ENCODE measurements around the gene POMC.
"Not testable (repeated sequence)": the region's sequence is repeated elsewhere in the genome, so short reads cannot be mapped to it uniquely, and the experiment has no call there.

Gene POMC

DNA sequence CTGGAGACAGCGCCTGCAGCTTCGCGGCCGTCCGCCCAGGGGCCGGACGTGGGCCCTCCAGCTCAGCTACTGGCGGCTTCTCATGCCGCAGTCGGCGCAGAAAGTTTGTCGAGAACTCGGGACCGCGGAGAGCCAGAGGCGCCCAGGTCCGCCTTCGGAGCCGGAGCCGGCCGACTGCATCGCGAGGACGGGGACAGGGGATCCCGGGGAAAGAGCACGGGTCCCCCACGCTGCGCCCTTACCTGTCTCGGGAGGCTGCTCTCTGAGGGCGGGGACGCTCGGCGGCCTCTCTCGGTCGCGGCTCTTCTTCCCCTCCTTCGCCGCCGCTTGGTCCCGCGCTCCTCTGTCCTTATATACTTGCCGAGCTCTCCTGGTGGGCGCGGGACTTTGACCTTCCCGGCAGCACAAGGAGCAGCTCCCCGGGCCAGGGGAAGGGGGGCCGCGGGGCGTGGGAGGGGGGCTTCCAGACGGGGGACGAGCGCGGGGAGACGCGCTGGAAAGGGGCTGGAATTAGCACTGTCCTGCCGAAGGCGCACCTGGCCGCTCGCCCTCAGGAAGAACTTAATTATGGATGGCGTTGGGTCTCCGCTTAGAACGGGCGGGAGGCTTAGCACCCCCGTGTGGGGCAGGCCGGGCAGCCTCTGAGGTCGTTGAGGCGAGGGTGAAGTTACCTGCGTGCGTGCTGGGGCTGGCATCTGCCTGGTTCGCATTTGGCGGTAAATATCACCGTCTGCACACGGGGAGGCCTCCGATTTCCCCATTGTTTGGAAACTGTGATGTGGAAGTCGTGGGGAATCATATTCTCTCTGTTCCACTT lies at the start of gene POMC:
Gene POMC, minus strand, starts transcription at position 325 of the 817 bp plus-strand sequence. CDS start 3,808 bp downstream, outside the sequence.
- DNase-seq (ENCODE audit: low spot score): peak; percentile 75

DNA sequence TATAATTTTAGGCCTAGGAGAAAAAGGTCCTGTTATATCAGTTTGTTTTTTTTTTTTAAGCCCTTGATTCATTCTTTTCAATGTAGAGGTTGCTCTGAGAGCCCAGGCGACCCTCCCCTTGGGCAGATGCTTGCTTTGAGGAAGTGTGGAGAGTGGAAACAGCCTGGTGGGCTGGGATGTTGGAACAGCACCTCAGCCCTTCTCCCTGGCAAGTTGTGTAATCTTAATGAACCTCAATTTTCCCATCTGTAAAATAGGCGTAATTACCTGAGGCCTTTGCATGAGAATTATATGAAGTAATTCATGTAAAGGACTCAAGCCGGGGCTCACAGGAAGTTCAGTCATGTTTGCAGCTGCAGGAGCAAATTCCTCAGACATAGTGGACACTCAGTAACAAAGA lies 49.7 kb upstream of the POMC start:
- no peak for DNase-seq (ENCODE audit: low spot score)

DNA sequence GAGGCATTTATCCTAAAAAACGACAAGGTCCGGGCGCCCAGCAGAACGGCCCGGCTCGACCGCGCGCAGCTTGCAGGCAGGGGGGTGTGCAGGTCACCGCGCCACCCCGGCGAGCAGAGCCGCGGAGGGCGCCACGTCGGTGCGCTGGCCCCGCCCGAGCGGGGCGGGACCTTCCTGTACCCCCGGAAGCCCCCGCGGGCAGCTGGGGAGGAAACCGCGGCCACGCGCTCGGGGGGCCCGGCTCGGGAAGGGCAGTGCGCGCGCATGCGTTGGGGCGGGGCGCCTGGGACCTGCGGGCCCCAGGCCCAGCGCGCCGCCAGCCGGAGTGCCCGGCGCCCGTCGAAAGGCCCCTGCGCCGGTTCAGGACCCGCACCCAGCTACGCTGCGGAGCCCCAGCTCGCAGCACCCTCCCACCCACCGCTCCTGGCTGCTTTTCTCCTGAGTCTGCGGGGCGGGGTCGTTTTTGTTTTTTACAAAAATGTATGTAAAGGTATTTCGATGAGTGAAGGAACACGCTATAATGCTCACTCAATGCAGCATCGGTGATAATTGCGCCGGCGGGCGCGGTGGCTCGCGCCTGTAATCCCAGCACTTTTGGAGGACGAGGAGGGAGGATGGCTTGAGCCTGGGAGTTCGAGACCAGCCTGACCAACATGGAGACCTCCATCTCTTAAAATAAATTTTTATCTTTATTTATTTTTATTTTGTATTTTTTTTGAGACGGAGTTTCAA lies 47.7 kb upstream of the POMC start:
- DNase-seq (ENCODE audit: low spot score): peak; percentile 93

DNA sequence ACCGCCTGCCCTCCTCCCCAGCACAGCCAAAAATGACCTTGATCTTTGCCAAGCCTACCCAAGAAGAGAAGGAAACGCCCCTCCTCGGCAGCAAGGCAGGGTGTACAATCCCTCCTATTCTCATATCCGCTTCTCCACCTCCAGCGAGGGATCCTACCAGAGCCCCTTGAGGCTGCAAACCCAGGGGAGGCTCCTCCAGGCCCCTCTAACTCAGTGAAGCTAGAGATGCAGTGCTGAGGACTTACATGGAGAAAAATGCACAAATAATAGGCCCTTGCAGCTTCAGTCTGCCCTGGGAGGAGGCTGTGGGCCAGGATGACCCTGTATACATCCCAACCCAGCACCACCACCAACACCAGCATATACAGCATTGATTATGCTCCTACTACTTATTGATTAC lies 46.9 kb upstream of the POMC start:
- no peak for DNase-seq (ENCODE audit: low spot score)

DNA sequence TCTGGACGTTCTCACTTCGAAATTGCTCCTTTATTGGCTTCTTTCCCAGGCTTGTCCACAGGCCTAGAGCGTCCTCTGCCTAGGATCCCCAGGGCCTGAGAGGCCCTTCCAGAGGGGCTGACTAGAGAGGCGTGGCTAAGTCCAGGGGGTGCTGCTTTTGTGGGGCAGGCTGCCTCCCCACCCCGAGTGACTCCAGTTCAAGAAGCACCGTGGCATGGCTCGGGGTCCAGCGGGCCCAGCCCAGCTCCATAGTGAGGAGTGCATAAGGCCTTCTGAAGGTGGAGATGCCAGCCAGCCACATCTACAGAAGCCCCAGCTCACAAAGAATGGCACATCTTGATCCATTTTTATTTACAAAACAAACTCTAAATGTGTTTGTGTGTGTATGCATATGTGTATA lies 44.8 kb upstream of the POMC start:
- no peak for DNase-seq (ENCODE audit: low spot score)

DNA sequence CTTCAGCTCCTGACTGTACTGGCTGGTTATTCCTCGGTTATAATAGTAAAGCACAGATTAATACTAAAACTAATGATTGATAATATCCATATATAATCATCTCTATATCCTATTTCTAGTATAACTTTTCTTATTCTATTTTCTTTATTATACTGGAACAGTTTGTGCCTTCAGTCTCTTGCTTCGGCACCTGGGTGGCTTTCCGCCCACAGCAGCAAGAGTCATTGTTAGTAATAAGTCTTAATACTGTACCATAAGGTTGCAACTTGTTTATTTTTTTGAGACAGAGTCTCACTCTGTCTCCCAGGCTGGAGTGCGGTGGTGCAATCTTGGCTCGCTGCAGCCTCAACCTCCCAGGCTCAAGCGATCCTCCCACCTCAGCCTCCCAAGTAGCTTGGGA lies 42.5 kb upstream of the POMC start:
- not testable (repeated sequence) for DNase-seq (ENCODE audit: low spot score)

DNA sequence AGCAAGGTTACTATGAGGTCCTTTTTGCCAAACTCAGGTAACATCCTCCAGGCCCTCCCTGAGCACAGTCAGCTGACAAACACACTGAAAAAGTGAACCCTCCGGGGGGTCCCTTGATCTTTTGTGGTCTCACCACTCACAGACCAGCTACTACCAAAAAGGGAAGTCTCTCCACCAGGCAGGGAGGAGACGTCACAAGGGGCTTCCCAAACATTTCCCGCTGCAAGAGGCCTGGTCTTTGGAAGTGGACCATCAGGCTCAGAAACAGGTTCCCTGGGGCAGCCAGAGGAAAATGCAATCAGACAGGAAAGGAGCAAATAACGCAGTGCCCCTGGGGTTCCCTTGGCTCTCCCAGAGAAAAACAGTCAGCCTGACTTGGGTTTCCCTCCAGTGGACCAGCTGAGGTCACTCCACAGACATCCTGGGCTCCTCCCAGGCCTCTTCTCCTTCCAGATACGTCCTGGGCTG lies 38.7 kb upstream of the POMC start:
- DNase-seq (ENCODE audit: low spot score): no peak

DNA sequence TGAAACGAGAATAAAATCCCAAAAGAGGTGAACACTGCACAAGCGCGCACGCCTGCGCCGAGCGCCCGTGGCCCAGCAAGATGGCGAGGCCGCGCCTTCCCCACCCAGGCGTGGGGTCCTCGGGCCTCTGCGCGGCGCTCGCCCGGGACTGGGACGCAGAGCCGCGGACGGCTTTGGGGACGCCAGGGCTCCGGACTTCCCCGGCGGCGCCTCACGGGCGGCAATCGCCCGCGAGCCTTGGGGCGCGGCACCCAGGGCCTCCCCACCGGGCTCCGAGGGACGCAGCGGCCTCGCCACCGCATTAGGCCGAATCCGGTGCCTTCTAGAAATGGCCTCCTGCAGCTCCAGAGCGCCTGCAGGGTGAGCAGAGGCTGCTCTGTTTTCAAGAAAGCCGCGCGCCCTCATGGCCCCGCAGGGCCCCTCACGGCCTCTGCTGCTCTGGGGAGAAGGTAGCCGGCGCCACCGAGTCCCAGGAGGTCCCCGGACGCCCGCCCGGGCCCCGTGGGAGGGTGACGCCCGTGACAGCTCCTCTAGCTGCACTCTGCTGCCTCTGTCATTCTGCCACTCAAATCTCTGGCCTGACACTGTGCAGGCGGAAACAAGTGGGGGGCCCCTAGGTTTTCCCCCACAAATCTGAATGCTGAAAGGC lies 35.9 kb upstream of the POMC start:
- DNase-seq (ENCODE audit: low spot score): peak; percentile 54

DNA sequence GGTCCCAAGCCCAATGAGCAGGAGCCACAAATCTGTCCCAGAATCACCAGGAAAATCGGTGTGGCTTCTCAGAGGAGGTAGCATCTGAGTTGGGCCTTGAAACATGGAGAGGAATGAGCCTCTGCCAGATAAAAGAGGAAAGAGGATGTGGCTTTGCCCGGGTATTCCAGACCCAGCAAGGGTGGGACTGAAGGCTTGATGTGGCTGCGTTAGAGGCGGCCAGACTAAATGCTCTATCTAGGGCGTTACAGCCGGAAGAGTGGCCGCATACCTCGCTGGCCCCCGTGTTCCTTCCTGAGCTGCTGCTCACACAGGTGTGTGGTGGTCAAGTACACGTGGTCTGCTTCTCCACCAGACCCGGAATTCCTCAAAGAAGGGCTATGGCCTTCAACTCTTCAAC lies 33.9 kb upstream of the POMC start:
- DNase-seq (ENCODE audit: low spot score): no peak

DNA sequence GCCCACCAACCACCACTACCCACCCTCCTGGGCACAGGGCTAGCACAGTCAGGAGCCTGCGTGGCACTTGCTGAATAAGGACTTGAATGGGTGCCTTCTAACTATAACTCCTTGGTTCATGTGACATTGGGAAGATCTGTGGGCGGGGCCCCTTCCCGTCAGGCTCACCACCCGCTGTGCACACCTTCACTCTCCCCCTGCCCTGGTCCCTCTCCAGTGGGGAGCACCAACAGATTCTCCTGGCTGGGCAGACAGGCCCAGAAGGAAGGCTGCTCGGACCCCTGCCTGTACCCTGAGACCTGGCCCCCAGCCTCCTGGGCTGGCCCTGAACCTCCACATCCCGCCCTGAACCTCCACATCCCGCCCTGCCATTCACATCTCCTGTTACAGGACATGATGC lies 33.4 kb upstream of the POMC start:
- DNase-seq (ENCODE audit: low spot score): no peak

DNA sequence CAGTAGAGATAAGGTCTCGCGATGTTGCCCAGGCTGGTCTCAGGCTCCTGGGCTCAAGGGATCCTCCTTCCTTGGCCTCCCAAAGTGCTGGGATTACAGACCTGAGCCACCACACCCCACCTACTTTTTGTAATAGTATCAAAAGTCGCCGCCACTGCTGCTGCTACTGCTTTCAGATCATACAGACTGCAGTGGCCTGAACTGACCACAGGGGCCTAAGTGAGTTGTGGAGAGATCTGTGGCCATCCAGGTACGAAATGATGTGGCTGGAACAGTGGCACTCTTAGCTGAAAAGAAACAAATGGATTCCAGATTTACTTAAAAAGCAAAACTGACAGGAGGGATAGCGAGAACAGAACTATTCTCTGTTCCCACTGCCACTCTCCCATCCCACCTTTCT lies 32.9 kb upstream of the POMC start:
- no peak for DNase-seq (ENCODE audit: low spot score)

DNA sequence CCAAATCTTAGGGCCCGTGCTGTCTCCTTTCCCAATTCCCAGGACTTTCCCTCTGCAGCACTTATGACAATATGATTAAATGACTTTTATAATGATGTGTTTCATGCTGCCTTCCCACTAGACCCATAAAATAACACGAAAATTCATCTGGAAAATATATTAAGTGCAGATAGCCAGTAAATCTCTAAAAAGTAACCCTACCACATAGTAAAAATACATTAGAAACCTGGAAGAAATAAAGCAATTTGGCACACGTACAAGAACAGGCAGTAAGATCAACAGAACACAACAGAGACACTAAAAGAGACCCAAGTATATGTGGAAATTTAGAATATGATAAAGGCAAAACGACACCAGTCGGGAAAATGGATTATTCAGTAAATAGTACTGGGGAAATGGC lies 30.2 kb upstream of the POMC start:
- no peak for DNase-seq (ENCODE audit: low spot score)

DNA sequence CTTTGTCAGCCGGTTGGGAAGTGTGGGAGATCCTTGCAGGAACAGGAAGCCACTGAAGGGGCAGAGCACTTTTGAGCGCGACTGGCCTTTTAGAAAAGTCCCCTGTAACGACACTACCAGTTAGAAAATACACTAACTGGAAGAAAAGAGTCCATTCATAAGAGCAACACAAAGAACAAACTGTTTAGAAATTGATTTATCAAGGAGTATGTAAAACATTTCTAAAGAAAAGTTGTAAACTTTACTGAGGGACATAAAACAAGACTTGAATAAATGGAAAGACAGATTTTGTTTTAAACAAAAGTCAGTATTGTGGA lies 29.8 kb upstream of the POMC start:
- no peak for DNase-seq (ENCODE audit: low spot score)

DNA sequence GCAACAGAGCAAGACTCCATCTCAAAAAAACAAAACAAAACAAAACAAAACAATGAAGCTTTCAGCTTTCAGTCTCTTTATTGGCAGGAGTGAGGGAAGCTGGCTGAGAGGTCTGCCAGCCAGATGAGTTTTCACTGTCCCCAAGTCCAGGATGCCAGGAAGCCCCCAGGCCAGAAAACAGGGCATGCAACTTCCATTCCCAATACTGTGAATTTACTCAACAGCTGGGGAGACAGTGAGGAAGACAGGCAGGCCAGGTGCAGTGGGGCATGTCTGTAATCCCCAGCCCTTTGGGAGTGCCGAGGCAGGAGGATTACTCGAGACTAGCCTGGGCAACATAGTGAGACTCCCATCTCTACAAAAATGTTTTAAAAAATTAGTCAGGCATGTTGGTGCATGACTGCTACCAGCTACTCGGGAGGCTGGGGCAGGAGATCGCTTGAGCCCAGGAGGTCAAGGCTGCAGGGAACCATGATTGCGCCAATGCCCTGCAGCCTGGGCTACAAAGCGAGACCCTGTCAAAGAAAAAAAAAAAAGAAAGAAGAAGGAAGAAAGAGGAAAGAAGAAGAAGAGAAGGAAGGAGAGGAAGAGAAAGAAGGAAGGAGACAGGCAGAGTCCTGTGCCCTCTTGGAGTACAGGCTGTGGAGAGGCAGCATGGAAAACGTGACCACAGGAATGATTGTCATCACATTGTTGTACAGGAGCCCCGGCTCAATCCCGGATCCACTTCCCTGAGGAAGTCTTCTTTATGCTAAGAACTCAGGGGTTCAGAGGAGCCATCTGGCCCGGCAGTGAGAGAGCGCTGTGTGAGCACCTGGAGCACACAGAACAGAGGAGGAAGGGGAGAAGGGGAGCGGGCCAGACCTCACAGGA lies 29.2 kb upstream of the POMC start:
- peak; percentile 44 for DNase-seq (ENCODE audit: low spot score)

DNA sequence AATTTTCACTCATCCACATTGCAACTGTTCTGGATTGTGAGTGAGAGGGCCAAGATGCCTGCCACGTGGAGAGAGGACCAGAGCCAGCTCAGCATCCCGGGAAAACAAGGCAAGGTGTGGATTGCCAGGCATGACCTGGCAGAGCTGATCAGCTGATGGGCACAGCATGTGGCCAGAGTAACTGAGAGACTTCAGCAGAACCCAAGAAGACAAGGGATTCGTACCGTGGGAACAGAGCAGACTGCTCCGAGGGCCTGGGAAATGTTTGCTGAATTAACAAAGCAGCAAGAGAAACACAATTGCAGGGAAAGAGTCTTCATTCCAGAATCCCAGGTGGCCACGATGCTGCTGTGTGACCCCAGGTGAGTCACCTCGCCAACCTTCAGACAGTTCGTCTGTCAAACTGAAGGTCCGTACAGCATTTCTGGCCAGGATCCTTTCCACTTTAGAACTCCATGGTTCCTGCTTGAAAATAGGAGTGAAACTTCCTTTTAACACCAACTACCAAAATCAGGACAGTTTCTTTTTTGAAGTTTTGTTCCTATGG lies 26.3 kb upstream of the POMC start:
- DNase-seq (ENCODE audit: low spot score): no peak

DNA sequence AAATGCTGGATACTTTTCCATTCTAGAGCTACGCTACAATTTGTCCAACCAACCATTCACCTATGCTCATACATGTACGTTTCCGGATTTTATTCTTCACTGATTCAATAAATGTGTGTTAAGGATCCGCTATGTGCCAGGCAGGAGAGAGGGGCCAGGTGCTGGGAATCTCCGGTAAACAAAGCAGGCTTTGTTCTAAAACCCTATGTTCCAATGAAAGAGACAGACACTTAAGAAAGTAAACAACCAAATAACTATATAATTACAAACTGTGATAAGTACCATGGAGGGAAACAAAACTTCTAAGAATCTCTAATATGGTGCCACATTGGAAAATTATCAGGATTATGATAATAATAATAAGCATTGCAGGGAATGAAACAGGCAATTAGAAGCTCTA lies 22.2 kb upstream of the POMC start:
- DNase-seq (ENCODE audit: low spot score): no peak

DNA sequence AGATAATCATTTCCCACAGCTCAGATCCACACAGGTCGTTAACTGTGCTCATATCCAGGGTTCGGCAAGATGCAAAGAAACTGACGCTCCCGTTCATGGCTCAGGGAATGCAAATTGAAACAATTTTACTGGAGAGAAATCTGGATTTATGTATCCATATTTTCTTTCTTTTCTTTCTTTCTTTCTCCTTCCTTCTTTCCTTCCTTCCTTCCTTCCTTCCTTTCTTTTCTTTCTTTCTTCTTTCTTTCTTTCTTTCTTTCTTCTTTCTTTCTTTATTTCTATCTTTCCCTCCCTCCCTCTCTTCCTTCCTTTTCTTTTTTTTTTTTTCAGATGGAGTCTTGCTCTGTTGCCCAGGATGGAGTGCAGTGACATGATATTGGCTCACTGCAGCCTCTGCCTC lies 20.0 kb upstream of the POMC start:
- no peak for DNase-seq (ENCODE audit: low spot score)

DNA sequence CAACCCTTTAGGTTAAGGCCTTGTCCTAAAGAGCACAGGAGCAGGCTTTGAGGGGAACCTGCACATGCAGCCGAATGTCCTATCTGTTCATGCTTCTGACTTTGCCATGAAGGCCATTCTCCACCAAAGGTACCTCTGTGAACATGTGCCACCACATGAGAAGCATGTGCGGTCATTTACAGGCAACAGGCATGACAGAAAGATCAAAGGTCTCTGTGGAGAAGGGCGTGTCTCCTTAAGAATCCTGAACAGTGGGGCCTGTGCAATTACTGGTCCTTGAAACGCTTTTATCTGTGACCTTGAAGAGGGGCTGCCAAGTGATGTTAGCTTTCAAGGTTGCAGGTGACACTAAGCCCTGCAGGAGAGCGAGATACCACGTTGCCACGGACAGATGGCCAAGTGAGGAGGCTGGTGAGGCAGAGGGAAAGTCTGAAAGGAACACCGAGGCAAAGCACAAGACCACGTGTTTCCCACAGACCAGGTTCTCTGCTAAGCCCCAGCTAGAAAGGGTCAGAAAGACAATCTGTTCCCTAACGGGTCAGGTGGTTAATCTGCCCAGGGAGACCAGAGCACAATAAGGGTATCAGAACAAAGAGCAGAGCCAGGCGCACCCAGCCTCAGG lies 19.5 kb upstream of the POMC start:
- no peak for DNase-seq (ENCODE audit: low spot score)

DNA sequence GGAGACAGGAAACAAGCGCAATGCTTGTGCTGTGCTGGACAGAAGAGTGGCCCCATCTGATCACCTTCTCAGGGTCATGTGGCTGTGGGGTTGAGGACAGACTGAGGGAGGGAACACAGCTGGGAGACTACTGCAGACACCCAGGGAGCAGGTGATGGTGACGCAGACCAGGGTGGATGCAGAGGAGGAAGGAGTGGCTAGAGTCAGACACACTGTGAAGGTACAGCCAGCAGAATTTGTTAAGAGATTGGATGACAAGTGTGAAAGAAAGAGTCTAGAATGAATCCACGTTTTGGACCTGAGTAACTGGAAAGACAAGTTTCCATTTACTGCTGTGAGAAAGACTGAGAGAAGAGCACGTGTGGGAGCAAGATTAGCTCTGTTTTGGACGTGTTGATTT lies 15.9 kb upstream of the POMC start:
- DNase-seq (ENCODE audit: low spot score): no peak

DNA sequence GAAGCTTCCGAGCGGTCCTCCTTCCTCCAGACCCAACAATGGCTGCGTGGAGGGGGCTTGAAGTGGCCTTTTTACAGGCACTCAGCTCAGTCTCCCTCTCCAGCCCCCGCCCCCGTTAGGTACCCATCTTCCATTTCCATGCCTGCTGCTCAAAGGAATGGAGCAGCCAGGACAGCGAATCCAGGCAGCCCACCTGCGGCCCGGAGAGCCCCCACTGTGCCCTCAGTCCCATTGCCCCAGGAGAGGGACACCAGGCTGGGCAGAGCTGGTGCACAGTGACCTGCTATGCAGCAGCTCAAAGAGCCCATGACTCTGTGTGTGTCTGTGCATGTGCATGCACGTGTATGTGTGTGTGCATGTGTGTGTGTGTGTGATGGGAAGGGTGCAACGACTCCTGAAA lies 10.6 kb upstream of the POMC start:
- no peak for DNase-seq (ENCODE audit: low spot score)

DNA sequence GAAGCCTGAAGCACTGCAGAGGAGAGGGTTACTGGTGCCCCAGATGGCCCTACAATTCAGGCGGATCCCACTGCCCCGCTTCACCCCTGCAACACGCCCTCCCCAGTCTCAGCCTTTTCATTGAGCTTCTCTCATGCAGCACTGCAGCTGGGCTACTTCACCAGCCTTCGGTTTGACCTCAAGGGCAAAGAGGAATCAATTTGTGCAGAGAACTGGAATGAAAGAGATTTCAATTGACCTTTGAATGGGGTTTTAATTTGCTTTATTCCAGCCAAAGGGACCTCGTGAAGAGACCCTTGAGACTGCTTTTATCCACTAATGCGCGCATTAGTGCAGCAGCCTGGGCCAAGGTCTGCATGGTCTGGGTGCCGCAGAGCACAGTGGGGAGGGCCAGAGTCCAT lies 8.8 kb upstream of the POMC start:
- no peak for DNase-seq (ENCODE audit: low spot score)

Measured in GM03348 (cell line).